HepG2 (cell line): ENCODE data around the gene SELENOV. TPM values are rescaled to one million over a fixed set of nuclear protein-coding genes. Genes with fewer than 3 reads are reported as not detected.

Experiments
- polyA plus RNA-seq, 8 experiments: library from polyadenylated mRNA; depleted of rRNA in 3 of 8; stranded (reverse) in 7 of 8; unstranded in 1 of 8; fragments of >200 nt; fragmentation: Illumina TruSeq in 4 of 8; extraction: Trizol in 4 of 8; gene quantifications; 2 replicates each; pipeline versions ENCODE4 v1.2.1 to v1.2.3, GENCODE V29; 2011 to 2016; ENCODE audit warnings: low read depth in 4 of 8, missing spikeins in 1 of 8, mixed read lengths in 1 of 8; ENCODE audit not compliant: insufficient read depth in 1 of 8
- total RNA-seq, 5 experiments: library from RNA; depleted of rRNA; stranded (reverse); fragments of >200 nt; fragmentation: Illumina TruSeq; extraction: Trizol; gene quantifications; 2 replicates each; pipeline ENCODE4 v1.2.3, GENCODE V29; 2016; ENCODE audit warnings: low read depth in 1 of 5

Gene SELENOV
- total and polyA plus RNA-seq, 2 of the 13 experiments (the other 11 are each of a cell fraction or from before 2014, with no cell fraction given): not detected

Other genes with a start within 250 kb of the SELENOV start
- not detected in 2 replicates for gene IFNL2, start 246.7 kb upstream of the SELENOV start, total RNA-seq (2016; rRNA removed; fragmentation: Illumina TruSeq; extraction: Trizol)
- not detected in 2 replicates for gene IFNL2, start 246.7 kb upstream of the SELENOV start, polyA plus RNA-seq (2011; rRNA removed)
- not detected in 2 replicates for gene IFNL1, start 218.7 kb upstream of the SELENOV start, total RNA-seq (2016; rRNA removed; fragmentation: Illumina TruSeq; extraction: Trizol)
- not detected in 2 replicates for gene IFNL1, start 218.7 kb upstream of the SELENOV start, polyA plus RNA-seq (2011; rRNA removed)
- 0.04 TPM in 1 of 2 replicates, not detected in the other for gene LRFN1, start 194.3 kb upstream of the SELENOV start, total RNA-seq (2016; rRNA removed; fragmentation: Illumina TruSeq; extraction: Trizol)
- 0.07 TPM in 1 of 2 replicates, not detected in the other for gene LRFN1, start 194.3 kb upstream of the SELENOV start, polyA plus RNA-seq (2011; rRNA removed)
- 1.1 TPM in 1 of 2 replicates, not detected in the other for gene GMFG, start 179.1 kb upstream of the SELENOV start, total RNA-seq (2016; rRNA removed; fragmentation: Illumina TruSeq; extraction: Trizol)
- gene GMFG, start 179.1 kb upstream of the SELENOV start, polyA plus RNA-seq (2011; rRNA removed): 7.5 and 7.9 TPM in 2 replicates
- gene SAMD4B, start 172.7 kb upstream of the SELENOV start, total RNA-seq (2016; rRNA removed; fragmentation: Illumina TruSeq; extraction: Trizol): 26.0 and 29.1 TPM in 2 replicates
- gene SAMD4B, start 172.7 kb upstream of the SELENOV start, polyA plus RNA-seq (2011; rRNA removed): 31.8 and 37.7 TPM in 2 replicates
- gene PAF1, start 124.0 kb upstream of the SELENOV start, total RNA-seq (2016; rRNA removed; fragmentation: Illumina TruSeq; extraction: Trizol): 30.2 and 31.0 TPM in 2 replicates
- 30.3 and 31.1 TPM in 2 replicates for gene PAF1, start 124.0 kb upstream of the SELENOV start, polyA plus RNA-seq (2011; rRNA removed)
- gene MED29, start 123.8 kb upstream of the SELENOV start, total RNA-seq (2016; rRNA removed; fragmentation: Illumina TruSeq; extraction: Trizol): 14.0 and 18.1 TPM in 2 replicates
- 19.7 and 23.7 TPM in 2 replicates for gene MED29, start 123.8 kb upstream of the SELENOV start, polyA plus RNA-seq (2011; rRNA removed)
- gene ZFP36, start 108.3 kb upstream of the SELENOV start, total RNA-seq (2016; rRNA removed; fragmentation: Illumina TruSeq; extraction: Trizol): 0.81 and 1.7 TPM in 2 replicates
- 1.4 and 2.1 TPM in 2 replicates for gene ZFP36, start 108.3 kb upstream of the SELENOV start, polyA plus RNA-seq (2011; rRNA removed)
- gene PLEKHG2, start 102.5 kb upstream of the SELENOV start, total RNA-seq (2016; rRNA removed; fragmentation: Illumina TruSeq; extraction: Trizol): 3.6 and 5.2 TPM in 2 replicates
- gene PLEKHG2, start 102.5 kb upstream of the SELENOV start, polyA plus RNA-seq (2011; rRNA removed): 6.8 and 7.8 TPM in 2 replicates
- 488 and 790 TPM in 2 replicates for gene RPS16, start 79.2 kb upstream of the SELENOV start, total RNA-seq (2016; rRNA removed; fragmentation: Illumina TruSeq; extraction: Trizol)
- 2,583 and 2,596 TPM in 2 replicates for gene RPS16, start 79.2 kb upstream of the SELENOV start, polyA plus RNA-seq (2011; rRNA removed)
- gene SUPT5H, start 69.6 kb upstream of the SELENOV start, total RNA-seq (2016; rRNA removed; fragmentation: Illumina TruSeq; extraction: Trizol): 34.9 and 48.2 TPM in 2 replicates
- 49.0 and 51.7 TPM in 2 replicates for gene SUPT5H, start 69.6 kb upstream of the SELENOV start, polyA plus RNA-seq (2011; rRNA removed)
- gene TIMM50, start 34.3 kb upstream of the SELENOV start, total RNA-seq (2016; rRNA removed; fragmentation: Illumina TruSeq; extraction: Trizol): 89.1 and 91.1 TPM in 2 replicates
- gene TIMM50, start 34.3 kb upstream of the SELENOV start, polyA plus RNA-seq (2011; rRNA removed): 90.0 and 92.5 TPM in 2 replicates
- gene DLL3, start 16.2 kb upstream of the SELENOV start, total RNA-seq (2016; rRNA removed; fragmentation: Illumina TruSeq; extraction: Trizol): 0.35 and 0.53 TPM in 2 replicates
- 0.55 and 0.60 TPM in 2 replicates for gene DLL3, start 16.2 kb upstream of the SELENOV start, polyA plus RNA-seq (2011; rRNA removed)
- gene EID2B, start 17.7 kb downstream of the SELENOV start, total RNA-seq (2016; rRNA removed; fragmentation: Illumina TruSeq; extraction: Trizol): 3.6 and 3.7 TPM in 2 replicates
- 2.2 and 2.5 TPM in 2 replicates for gene EID2B, start 17.7 kb downstream of the SELENOV start, polyA plus RNA-seq (2011; rRNA removed)
- 13.8 and 14.1 TPM in 2 replicates for gene EID2, start 25.0 kb downstream of the SELENOV start, total RNA-seq (2016; rRNA removed; fragmentation: Illumina TruSeq; extraction: Trizol)
- 3.7 and 5.1 TPM in 2 replicates for gene EID2, start 25.0 kb downstream of the SELENOV start, polyA plus RNA-seq (2011; rRNA removed)
- not detected in 2 replicates for gene LGALS13, start 87.4 kb downstream of the SELENOV start, total RNA-seq (2016; rRNA removed; fragmentation: Illumina TruSeq; extraction: Trizol)
- gene LGALS13, start 87.4 kb downstream of the SELENOV start, polyA plus RNA-seq (2011; rRNA removed): not detected in 2 replicates
- not detected in 2 replicates for gene LGALS16, start 140.8 kb downstream of the SELENOV start, total RNA-seq (2016; rRNA removed; fragmentation: Illumina TruSeq; extraction: Trizol)
- gene LGALS16, start 140.8 kb downstream of the SELENOV start, polyA plus RNA-seq (2011; rRNA removed): not detected in 2 replicates
- not detected in 2 replicates for gene LGALS14, start 189.3 kb downstream of the SELENOV start, total RNA-seq (2016; rRNA removed; fragmentation: Illumina TruSeq; extraction: Trizol)
- gene LGALS14, start 189.3 kb downstream of the SELENOV start, polyA plus RNA-seq (2011; rRNA removed): not detected in 2 replicates
- not detected in 2 replicates for gene CLC, start 222.9 kb downstream of the SELENOV start, total RNA-seq (2016; rRNA removed; fragmentation: Illumina TruSeq; extraction: Trizol)
- not detected in 2 replicates for gene CLC, start 222.9 kb downstream of the SELENOV start, polyA plus RNA-seq (2011; rRNA removed)